HG03457 (cell line): ENCODE results near the gene SLC25A6.
A peak's percentile ranks its signal among the peaks of the same experiment; 100 is the strongest.
"Not testable (repeated sequence)": the region's sequence is repeated elsewhere in the genome, so short reads cannot be mapped to it uniquely, and the experiment has no call there.

ENCODE experiments used
- ATAC-seq: cut with Tn5 transposase; IDR thresholded peaks from one replicate; pipeline ENCODE4 v1.9.1; 2021; ENCODE audit warnings: moderate number of reproducible peaks; ENCODE audit not compliant: unreplicated experiment

SLC25A6 gene

DNA sequence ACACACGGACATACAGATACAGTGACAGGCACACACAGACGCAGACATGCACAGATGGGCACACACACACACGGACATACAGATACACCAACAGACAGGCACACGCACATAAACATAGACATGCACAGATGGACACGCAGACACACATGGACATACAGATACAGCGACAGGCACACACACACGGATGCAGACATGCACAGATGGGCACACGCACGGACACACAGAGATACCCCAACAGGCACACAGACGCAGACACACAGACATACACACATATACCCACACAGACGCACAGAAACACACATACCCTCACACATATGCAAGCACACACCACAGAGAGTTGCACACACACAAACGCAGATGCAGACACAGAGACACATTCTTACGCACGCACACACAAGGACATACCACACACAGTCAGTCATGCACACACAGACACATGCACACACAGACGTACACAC, 24.4 kb upstream of the SLC25A6 start:
- no peak for ATAC-seq

DNA sequence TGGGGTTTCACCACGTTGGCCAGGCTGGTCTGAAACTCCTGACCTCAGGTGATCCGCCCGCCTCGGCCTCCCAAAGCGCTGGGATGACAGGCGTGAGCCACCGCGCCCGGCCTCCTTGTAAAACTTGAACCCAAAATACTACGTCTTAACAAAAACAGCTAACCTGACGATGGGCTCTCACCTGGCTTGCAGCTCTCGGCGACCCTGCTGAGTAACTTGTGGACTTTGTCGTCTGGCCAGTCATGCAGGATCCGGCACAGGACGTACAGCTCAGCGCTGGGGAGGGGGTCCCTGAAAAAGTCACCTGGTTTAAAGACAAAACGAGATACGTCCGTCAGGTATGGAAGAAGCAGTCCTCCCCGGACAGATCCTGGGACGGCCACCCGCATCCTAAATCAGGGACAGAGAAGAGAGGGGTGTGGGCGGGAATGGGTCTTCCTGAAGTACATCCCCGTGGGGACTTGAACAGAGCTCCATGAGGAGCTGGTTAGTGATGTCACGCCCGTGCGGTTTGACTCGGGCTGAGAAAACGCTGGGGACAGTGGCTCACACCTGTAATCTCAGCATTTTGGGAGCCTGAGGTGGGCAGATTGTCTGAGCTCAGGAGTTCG, 20.7 kb upstream of the SLC25A6 start:
- no peak for ATAC-seq

DNA sequence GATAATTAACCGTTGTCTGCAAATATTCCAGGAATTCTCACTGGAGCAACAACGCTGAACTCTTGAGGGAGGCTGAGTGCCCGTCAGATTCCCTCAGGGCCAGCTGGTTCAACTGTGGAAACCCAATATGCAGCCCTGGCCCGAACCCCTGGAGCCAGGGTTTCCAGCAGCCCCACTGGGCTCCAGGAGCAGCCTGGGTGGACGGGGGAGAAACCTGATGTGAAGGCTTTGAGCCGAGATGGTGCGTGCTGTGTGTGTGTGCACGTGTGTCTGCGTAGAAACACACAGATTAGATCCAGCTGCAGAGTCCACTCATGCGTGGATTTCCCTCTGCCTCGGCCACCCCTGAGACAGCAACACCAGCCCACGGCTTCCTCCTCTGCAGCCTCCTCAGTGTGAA, 19.4 kb upstream of the SLC25A6 start:
- ATAC-seq = no peak

DNA sequence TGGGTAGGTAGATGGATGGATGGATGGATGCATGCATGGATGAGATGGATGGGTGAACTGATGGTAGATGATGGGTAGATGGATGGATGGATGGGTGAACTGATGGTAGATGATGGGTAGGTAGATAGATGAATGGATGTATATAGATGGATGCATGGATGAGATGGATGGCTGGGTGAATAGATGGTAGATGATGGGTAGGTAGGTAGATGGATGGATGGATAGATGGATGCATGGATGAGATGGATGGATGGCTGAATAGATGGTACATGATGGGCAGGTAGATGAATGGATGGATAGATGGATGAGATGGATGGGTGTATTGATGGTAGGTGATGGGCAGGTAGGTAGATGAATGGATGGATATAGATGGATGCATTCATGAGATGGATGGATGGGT, 15.1 kb upstream of the SLC25A6 start:
- ATAC-seq = no peak

DNA sequence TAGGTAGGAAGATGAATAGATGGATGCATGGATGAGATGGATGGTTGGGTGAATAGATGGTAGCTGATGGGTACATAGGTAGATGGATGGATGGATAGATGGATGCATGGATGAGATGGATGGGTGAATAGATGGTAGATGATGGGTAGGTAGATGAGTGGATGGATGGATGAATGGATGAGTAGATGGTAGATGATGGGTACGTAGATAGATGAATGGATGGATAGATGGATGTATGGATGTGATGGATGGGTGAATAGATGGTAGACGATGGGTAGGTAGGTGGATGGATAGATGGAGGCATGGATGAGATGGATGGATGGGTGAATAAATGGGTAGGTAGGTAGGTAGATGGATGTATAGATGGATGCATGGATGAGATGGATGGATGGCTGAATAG, 13.9 kb upstream of the SLC25A6 start:
- ATAC-seq = not testable (repeated sequence)

DNA sequence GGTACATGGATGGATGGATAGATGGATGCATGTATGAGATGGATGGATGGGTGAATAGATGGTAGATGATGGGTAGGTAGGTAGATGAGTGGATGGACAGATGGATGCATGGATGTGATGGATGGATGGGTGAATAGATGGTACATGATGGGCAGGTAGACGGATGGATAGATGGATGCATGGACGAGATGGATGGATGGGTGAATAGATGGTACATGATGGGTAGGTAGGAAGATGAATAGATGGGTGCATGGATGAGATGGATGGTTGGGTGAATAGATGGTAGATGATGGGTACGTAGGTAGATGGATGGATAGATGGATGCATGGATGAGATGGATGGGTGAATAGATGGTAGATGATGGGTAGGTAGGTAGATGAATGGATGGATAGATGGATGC, 12.0 kb upstream of the SLC25A6 start:
- ATAC-seq = not testable (repeated sequence)

DNA sequence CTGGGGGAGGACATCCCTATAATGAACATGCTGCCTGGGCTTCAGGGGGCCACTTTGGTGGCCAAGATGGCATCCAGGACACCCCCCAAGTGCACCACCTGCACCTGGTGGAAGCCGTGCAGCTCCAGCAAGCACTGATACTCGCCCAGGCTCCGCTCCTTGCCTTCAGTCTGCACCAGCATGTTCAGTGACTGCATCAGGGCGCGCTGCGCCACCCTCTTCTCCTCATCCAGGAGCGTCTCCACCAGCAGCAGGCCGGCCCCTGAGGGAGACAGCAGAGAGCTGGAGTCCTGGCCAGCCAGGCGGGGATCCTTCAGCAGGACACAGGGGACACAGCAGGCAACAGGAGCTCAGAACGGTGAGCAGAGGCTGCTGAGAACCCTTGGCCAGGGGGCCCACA, 11.3 kb upstream of the SLC25A6 start:
- ATAC-seq = no peak

DNA sequence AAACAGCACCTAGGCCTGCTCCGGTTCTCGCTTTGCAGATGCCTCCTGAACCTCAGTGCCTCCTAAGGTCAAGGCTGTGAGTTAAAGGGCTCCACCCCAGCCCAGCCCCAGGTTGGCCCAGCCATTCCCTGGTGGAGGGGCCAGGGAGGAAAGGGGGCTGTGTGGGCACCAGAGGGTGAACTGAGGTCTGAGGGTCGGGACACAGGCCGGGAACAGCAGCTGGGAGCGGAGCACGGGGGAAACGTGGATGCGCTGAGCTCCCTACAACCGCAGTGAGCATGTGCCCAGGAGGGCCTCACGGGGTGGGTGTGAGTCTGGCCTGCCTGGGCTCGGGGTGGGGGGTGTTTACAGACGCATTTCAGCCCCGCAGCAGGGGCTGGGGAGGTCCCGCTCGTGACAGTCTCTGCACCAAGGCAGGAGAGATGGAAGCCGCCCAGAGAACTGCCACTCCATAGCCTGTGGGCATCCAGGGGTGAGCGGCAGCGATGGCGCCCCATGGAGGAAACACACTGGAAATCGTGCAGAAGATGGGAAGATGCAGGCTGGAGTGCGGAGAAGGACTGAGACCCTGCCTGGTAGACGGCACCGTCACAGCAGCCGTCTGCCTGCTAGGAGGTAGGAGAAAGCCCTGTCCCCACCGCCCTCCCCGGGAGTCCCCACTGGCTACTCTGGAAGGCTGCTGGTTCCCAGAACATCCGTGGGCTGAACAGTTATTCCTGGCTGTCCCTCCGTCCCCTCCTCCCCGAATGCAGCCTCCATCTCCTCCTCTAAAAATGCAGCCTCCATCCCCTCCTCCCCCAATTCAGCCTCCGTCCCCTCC, 9.9 kb upstream of the SLC25A6 start:
- ATAC-seq = no peak

DNA sequence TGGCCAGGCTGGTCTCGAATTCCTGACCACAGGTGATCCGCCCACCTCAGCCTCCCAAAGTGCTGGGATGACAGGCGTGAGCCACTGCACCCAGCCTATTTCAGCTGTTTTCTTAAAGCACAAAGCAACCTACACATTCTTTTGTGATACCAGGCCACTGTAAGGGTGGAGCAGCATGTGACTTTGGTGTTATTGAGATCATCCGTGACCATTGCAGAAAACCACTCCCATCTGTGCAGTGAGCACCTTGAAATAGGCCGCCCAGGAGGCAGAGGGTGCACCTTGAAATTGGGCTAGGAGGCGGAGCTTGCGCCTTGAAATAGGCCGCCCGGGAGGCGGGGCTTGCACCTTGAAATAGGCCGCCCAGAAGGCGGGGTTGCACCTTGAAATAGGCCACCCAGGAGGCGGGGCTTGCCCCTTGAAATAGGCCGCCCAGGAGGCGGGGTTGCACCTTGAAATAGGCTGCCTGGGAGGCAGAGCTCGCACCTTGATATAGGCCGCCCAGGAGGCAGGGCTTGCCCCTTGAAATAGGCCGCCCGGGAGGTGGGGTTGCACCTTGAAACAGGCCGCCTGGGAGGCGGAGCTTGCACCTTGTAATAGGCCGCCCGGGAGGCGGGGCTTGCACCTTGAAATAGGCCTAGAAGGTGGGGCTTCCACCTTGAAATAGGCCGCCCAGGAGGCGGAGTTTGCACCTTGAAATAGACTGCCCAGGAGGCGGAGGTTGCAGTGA, 9.0 kb upstream of the SLC25A6 start:
- no peak for ATAC-seq

DNA sequence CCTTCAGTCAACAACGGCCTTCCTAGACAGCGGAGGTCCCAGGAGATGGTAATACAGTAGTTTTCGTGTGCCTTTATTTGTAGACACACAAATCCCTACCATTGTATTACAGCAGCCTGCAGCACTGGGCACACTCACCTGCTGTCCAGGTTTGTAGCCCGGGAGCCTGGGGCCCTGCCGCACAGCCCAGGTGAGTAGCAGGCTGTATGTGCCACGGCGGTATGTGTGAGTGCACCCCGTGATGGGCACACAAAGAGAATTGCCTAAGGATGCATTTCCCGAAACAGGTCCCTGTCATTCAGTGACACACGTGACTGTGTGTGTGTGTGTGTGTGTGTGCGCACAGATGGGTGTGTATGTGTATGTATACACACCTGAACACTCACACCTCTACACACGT, 8.1 kb upstream of the SLC25A6 start:
- no peak for ATAC-seq

DNA sequence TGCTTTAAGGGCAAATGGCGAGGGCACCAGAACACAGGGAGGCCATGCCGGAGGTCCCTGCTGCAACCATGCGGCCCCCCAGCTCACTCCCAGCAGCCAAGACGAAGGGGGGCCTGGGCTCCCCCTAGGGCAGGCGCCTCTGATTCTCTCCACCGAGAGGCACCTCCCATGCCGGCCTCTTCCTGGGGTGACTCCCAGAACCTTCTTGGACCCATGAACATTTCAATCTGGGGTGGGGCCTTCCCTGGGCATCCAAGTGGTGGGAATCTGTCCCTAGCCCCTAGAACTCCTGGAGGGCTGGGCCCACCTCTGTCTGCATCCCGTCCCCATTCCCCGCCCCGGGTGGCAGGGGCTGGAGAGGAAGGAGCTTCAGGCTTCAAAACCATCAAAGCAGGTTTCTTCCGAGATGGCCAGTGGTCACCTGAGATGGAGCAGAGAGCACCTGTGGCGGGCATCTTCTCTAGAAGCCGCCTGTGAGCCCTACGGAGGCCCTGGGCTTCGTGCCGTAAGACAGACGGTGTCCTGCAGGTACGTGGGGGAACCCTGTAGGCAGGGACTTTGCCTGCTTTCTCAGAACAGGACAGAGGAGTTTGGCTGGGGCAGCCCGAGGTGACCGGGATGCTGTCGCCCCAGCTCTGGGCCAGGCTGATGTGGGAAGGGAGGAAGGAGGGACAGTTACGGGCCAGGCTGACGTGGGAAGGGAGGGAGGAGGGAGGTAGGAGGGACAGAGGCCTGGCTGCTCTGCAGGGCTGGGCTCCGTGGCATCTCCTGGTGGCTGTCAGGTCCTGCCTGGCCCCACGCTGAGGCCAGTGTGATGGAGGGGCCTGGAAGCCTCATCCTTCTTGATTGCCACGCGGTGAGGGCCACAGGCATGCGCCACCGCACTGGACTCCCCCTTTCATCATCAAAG, 6.8 kb upstream of the SLC25A6 start:
- no peak for ATAC-seq

DNA sequence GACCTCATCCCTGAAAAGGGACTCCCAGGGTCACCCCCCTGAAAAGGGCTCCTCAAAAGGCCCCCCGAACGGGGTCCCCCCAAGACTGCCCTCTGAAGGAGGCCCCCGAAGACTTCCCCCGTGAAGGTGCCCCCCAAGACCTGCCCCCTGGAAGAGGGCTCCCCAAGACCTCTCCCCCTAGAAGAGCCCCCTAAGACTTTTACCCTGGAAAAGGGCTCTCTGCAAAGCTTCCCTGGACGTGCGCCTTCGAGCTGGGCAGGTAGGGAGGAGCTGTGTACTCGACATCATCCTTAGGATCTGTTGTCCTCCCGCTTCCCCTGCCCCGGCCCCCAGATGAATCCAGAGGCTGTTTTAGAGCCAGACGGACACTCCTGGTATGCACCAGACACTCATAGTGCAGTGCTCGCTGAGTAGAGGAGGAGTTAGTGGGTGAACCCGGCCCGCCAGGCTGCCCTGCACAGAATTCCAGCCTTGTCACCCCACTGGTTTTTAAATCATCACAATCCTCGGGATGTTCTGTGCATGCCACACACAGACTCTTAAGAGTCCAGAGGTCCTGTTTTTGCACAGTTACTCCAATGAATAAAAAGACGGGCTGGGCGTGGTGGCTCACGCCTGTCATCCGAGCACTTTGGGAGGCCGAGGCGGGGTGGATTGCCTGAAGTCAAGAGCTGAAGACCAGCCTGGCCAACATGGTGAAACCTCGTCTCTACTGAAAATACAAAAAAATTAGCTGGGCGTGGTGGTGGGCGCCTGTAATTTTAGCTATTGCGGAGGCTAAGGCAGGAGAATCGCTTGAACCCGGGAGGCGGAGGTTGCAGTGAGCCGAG, 5.7 kb upstream of the SLC25A6 start:
- ATAC-seq = no peak

DNA sequence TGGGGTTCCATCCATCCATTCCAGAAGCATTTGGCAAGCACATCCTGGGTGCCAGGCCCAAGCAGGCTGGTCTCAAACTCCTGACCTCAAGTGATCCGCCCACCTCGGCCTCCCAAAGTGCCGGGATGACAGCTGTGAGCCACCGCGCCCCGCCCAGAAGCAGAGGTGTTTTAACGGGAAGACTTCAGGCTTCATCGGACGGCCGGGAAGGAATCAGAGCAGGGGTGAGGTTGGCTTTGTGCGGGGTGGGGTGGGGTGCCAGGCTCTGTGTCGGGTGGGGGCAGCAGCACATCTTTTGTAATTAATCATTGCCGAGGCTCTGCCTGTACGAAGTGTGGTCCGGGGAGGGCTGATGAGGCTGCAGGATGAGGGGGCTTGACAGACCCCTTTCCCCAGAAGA, 5.1 kb upstream of the SLC25A6 start:
- no peak for ATAC-seq

DNA sequence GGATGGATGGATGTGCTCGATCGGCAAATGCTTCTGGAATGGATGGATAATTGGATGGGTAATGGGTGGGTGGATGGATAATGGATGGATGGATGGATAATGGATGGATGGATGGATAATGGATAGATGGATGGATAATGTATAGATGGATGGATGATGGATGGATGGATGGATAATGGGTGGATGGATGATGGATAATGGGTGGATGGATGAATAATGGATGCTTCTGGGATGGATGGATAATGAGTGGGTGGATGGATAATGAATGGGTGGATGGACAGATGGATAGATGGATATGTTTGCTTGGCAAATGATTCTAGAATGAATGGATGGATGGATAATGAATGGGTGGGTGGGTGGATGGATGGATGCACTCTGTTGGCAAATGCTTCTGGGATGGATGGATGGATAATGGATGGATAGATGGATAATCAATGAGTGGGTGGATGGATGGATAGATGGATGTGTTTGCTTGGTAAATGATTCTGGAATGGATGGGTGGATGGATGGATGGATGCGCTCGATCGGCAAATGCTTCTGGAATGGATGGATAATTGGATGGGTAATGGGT, 3.8 kb upstream of the SLC25A6 start:
- ATAC-seq = no peak

DNA sequence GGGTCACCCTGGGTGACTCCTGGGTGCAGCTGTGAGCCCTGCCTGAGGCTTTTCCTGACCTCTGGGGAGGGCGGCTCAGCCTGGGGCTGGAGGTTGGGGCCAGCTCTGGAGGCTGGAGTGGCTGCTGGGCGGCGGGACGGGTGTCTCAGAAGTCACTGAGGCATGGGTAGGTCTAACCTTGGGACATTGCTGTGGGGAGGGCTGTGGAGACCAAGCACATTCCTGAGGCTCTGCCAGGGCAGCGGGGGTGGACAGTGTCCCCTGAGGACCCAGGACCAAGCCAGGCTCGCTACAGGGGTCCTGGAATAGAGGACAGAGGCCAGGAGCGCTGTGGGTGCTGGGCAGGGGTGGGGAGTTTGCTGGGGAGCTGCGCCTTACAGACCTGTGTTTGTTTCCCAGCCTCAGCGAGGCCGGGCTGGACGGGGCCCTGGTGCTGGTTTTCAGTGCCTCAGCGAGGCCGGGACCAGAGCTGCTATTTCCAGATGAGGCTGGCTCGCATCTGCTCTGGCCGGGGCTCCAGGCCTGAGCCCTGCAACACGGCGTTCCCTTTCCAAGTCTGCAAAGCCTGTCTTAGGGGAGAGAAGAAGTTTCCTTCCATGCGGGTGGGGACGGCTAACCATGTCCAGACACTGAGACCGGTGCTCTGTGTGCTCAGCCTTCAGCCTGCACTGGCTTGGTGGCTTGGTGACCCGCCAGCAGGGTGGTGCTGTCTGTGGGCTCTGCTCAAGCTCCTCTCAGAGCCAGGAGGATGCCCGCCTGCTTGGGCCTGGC, 3.0 kb upstream of the SLC25A6 start:
- ATAC-seq = no peak

DNA sequence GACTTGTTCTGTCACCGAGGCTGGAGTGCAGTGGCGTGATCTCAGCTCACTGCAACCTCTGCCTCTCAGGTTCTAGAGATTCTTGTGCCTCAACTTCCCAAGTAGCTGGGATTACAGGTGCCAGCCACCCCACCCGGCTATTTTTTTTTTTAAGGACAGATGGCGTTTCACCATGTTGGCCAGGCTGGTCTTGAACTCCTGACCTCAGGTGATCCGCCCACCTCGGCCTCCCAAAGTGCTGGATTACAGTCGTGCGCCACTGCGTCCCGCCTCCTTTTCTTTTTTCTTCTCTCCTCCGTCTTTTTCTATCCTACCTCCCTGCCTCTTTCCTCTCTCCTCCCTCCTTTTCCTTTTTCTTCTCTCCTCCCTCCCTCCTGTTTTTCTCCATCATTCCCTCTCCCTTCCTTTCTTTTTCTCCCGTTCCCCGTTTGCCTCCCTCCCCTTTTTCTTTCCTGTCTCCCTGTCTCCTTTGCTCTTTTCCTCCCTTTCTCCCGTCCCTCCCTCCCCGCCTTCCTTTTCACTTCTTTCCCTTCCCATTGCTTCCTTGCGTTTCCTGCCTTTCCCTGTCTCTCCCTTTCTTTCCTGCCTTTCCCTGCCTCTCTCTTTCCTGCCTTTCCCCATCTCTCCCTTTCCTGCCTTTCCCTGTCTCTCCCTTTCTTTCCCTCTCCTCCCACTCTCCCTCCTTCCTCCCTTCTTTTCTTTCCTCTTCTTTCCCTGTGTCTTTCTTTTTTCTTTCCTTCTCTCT, 2.1 kb upstream of the SLC25A6 start:
- ATAC-seq = no peak

DNA sequence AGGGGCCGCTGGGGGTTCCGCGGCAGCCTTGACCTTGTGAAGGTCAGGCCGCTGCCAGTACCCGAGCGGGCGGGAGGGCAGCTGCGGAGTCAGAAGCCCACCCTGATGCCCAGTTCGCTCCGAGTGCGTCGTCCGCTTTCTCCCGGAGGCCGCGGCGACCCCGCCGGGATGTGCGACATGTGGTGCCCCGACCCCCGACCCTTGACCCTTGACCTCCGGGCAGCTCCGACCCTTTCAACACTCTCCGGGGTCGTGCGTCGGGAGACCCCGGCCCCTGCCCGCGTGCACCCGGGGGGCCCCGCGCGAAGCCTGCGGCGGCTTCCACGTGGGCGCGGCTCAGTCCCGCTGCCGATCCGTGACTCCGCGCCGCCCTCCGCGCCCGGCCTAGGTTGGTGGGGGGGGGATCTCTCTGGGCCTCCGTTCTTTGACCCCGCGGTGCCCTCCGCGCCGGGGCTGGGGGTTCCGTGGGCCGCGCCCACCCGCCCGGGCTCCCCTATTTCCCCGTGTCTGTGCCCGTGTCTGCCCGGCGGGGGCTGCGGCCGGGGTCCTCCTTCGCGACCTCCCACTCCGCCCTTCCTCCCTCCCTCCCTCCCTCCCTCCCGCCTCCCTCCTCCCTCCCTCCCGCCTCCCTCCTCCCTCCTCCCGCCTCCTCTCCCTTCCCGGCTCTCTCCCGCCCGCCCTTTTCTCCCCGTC, 609 bp upstream of the SLC25A6 start:
- peak; percentile 14 for ATAC-seq

DNA sequence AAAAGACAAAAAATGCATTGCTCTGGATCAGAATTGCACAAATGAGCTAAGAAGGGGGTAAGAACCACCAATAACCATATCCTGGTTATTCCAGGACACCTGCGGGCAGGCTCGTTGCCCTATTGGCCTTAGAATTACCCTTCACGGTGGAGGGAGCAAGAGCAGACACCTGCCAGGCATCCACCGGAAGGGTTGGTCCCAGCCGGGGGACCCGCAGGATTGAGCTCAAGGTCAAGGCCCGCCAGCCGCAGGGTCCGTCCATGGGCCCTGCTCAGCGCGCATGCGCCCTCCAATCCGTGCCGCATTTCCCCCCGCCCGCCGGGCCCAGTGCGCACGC, 575 bp downstream of the SLC25A6 start:
- no peak for ATAC-seq
